NCI-H2107 (cell line): Measurements from ENCODE around the gene PRKN.
"Not testable (repeated sequence)": the region's sequence is repeated elsewhere in the genome, so short reads cannot be mapped to it uniquely, and the experiment has no call there.

Experiments used
- DNase-seq: peaks from one replicate; lab custom pipeline; 2025; lab: John Stamatoyannopoulos, UW

The PRKN gene

GRCh38 chr6:162443101-162443500 lies 284.5 kb downstream of the PRKN start:
- no peak for DNase-seq

DNA sequence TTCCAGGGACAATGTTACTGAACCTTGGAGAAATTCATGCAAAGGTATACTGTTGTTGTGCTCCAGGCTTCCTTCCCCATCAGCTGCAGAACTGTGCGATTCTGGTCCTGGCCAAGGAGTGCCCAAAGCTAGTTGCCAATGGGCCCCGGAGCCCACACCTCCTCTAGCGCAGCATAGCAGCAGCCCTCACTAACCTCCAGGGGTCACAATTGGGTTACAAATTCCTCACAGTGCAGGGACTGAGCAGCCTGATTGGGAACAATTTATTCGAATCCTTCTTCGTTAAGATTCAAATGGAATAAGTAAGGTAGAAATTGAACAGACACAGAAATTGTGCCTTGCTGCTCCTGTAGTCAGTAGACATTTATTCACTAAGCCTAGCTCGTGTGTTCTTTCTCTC lies 284.9 kb downstream of the PRKN start:
- no peak for DNase-seq

- DNase-seq, result no peak
These were observed 285.6 kb downstream of the PRKN start for GRCh38 chr6:162441991-162442390.

DNA sequence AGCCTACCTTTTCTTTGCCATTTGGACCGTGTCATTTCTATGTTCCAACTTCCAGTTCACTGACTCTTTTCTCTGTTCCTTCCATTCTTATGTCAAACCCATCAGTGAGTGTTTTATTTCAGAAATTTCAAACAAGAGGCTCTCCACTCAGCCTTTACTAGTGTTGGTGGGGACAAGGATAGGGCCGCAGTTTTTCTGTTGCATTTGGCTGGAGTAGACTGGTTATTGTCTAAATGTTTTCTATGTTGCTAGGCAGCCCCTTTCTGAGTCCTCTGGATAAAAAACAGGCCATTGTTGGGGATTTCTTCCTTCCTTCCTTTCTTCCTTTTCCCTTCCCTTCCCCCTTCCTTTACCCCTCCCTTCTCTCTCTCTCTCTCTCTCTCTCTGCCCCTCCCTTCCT lies 288.6 kb downstream of the PRKN start:
- DNase-seq, result no peak

DNA sequence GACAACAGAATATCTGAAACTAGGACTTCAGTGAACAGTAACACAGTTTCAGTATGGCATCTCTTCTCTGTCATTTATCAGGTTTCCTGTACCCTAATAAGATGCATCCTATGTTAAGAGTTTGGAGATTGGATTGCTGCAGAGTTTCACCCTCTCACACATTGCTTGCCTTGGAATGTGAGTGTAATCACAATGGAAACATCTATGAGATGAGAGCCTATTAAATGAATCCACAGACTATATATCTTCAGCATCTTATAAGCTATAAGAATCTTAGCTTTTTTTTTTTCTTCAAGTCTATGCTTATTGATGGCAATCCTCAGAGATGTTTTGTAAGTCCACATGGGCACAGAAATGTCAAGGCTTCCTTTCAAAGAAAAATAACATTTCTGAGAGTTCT lies 292.5 kb downstream of the PRKN start:
- no peak for DNase-seq

DNA sequence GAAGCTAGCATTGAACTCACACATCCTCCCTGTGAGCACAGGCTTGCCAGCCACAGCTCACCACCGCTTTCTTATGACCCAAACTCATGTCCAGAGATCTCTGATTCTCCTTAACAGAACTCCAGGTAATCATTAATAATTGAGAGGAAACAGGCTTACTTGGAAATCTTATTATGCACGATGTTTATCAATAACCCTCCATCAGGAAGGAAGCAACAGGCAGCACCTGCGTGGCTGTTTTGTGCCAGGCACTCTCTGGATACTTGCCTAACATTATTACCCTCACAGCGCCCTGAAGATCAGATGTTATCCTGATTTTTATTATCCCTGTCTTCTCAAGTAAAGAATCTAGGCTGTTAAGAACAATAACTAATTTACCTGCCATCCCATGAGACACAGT lies 306.6 kb downstream of the PRKN start:
- DNase-seq, result no peak

- DNase-seq, result no peak
These were observed 310.6 kb downstream of the PRKN start for GRCh38 chr6:162416831-162417537.

- DNase-seq, result no peak
These were observed 311.3 kb downstream of the PRKN start for GRCh38 chr6:162416307-162416706.

DNA sequence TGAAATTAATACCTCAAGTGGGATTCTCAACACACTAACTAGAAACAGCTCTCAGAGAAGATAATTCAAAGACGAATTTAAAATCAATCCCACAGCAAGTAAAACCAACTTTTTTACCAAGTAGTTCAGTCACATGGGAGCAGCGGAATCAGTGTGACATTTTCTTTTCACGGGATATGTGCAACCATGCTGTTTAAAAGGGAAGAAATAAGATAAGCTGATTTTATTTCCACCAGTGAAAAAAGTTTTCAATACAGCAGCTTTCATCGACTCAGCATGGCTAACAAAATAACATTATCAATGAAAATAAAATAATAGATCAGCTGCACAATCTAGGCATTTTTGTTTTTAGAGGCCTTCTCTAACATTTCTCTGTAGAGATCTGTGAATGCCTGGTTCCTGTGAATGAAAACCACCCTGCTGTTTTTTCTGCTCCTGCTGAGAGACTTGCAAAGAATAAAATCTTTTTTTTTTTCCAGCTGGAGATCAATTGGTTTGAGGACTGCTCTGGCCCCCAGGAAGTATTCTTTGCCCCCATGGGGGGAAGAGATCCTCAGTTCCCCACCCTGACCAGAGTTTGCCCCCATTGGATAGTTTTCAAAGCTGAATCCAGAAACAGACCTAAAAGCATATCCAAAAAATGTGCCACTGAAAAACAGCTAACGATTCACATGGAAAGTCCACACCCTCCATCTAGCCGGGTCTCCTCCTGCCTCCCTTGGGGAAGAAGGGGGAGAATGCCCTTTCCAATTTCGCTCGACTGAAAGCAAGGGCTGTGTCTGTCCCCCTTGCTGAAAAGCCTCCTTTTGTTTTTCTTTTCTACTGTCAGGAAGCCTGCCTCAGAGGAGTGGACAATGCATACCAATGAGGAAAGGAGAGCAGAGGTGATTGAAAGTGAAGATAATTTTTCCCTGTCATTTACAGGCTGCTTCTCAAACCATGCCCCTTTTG lies 317.6 kb downstream of the PRKN start:
- DNase-seq, result no peak

DNA sequence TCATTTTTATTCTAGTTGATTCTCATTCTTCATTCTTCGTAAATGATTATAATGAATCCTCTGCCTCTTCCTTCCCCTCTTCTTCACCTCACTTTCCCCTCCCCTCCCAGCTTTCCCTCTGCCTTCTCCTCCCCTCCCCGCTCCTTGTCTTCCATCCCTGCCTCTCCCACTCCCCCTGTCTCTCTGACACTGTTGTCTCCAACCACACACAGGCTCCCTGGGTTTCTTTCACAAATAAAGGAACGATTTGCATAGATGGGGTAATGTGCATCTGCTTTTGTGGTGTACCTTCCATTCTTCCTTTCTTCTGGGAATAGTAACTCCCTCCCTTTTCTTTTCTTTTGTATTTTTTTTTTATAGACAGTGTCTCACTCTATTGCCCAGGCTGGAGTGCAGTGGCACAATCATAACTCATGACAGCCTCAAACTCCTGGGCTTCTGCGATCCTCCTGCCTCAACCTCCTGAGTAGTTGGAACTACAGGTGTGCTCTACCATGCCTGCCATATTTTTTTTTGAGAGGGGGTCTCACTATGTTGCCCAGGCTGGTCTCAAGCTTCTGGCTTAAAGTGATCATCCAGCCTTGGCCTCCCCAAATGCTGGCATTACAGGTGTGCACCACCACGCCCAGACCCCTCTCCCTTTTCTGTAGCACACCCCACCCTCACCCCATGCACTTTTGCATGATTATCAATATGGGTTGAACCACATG lies 318.6 kb downstream of the PRKN start:
- DNase-seq, result no peak

DNA sequence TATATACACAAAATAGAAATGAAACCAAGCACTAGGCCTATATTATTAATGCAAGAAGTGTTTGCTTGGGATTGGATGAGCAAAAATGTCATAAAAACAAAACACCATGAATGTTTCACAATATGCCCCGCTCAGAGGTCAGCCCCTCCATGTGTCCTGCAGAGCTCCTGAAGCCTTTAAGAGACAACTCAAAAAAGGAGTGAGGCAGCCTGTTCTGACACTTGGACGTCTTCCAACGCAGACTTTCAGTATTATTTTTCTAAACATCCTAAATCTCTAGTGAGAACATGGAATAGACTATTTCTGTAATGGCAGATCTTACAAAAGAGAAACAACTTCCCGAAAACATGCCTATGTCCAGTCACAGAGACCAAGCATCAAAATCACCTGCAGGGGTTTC lies 322.6 kb downstream of the PRKN start:
- DNase-seq, result no peak

DNA sequence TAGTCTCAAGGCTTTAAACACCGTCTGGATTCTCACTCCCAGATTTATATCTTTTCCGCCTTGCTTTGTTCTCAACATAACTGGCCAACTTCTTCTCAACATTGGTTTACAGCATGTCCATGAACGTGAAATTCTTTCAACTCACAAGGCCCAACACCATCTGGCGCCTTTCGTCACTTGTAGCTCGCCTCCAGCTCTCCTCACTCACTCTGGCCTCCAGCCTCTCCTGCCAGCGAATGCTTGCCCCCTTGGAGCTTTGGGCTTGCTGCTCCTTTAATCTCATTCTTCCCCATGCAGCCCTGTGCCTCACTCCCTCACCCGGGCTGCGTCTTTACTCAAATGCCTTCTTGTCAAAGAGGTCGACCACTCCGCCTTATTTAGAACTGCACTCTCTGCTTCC lies 324.5 kb downstream of the PRKN start:
- no peak for DNase-seq

DNA sequence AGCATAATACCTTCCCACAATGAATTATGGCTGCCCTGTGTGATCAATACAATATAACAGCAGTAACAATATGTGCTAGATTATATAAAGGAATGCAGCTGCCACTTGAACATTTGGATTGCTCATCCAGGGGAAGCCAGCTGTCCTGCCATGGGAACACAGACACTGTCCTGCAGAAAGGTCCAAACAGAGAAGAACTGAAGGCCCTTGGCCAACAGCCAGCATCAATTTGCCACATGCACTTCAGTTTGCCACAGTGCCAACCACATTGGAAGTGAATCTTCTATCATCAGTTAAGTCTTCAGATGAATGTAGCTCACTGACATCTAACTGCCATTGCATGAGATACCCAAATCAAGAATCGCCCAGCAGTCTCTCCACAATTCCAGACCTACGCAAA lies 332.4 kb downstream of the PRKN start:
- DNase-seq, result no peak

- DNase-seq, result not testable (repeated sequence)
These were observed 336.4 kb downstream of the PRKN start for GRCh38 chr6:162390961-162391811.

- DNase-seq, result no peak
These were observed 338.1 kb downstream of the PRKN start for GRCh38 chr6:162389343-162390085.

DNA sequence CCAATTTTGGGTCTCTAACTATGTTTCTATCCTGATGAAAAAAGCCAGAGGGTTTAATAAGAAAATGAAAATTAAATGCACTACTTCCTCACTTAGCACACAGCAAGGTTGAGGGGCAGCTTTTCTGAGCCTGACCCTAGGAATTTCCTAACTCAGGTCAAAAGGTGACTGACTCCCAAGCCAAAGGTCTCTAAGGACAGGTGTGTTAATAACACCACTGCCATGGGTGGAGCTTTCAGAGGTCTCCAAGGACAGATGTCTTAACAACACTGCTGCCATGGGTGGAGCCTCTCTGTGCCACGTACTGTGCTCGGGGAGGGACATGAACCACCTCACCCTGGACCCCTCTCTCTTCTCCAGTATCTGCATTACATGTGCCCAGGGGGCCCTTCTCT lies 339.2 kb downstream of the PRKN start:
- no peak for DNase-seq

DNA sequence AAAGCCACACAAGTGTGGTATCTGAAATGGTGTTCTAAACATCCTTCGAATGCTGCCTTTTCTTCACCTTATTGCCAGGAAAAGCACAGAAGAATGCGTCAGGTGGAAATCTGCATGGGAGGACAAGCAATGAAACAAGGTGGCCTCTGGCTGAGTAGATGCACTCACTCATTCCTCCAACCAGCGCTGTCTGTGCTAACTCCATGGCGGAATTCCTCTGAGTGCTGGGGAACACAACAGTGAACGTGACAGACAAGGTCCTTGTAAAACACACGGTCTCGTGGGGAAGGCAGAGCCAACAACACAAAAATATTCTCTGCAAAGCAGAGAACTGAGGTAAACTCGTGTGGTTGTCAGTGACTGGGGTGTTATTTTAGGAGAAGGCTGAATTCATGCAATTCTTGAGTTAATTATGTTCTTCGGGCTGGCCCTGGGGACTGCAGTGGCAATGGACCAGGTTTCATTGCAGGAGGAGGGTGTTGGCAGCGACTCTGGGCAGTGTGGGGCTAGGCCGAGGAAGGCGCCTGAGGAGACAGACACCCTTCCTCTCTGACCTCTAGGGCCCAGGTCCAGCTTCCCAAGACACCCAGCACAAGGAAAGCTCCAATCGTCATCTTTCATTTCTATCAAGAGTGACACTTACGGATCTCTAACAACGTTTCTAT lies 339.7 kb downstream of the PRKN start:
- DNase-seq, result no peak

DNA sequence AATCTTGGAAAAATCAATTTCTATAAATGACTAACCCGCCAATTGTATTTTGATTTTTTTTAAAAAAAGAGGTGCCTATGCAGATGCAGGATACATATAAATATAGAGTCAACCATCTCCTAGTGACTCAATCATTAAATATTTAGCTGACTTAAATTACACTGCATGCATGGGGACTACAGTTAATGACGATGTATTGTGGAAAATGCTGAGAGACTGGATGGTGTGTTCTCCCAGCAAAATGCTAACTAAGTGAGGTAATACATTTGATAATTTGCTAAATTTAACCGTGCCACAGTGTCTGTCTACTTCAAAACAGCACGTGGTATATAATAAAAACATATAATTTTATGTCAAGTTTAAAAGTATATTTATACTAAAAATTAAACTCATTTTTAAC lies 341.6 kb downstream of the PRKN start:
- no peak for DNase-seq

GRCh38 chr6:162379757-162380409 lies 347.7 kb downstream of the PRKN start:
- DNase-seq, result no peak

GRCh38 chr6:162377735-162378134 lies 349.8 kb downstream of the PRKN start:
- no peak for DNase-seq
